SKM-1 treated with dmso at 0.1 percent for 144 hours (cell line): ENCODE results near the gene LHX2.

Experiments used
- DNase-seq: peaks from one replicate; lab custom pipeline; 2025; ENCODE audit not compliant: unreplicated experiment; lab: John Stamatoyannopoulos, UW

Gene LHX2

DNA sequence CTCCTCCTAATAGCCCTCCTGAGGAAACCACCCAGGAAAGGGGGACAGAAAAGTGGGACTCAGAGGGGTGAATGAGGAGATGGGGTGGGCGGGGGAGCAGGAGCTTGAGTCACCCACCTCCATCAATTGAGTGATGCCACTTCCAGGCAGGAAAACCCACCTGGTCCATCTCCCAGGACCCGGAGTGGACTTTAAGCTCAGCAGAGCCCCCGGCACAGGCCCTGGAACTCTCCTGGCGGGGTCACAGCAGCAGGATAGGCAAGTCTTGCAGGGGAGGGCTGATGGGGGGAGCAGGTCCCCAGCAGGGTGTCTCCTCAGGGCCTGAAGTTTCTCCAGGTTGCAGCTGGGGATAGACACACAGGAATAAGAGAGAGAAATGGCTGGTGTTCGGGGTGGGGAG lies 40.8 kb downstream of the LHX2 start:
- no peak for DNase-seq

DNA sequence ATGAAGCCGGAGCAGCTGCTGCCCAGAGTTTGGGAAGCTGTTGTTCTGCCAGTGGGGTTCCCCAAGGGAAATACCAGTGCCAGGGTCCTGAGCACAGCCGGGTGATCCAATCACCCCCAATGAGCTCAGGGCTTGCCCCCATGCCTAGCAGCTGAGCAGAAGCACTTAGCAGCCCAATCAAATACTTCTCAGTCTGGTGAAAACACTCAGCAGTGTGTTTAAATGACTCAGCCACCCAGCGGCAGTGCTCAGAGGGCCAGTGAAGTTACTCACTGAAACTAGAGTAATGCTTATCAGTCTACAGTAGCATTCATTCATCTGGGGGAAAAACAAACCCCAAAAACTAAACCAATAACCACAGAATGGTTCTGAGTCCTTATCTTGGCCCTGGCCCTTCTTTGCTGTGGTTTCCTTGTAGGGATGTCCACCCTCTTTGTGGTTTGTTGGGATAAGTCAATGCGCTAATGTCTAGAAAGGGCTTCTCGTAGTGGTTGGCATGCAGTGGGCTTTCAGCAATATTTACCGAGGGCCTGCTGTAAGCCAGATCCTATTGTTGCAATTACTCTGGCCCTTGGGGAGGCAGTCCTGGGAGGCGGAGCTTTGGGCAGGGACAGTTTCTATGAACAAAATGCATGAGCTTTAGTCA lies 43.1 kb downstream of the LHX2 start:
- DNase-seq: no peak

DNA sequence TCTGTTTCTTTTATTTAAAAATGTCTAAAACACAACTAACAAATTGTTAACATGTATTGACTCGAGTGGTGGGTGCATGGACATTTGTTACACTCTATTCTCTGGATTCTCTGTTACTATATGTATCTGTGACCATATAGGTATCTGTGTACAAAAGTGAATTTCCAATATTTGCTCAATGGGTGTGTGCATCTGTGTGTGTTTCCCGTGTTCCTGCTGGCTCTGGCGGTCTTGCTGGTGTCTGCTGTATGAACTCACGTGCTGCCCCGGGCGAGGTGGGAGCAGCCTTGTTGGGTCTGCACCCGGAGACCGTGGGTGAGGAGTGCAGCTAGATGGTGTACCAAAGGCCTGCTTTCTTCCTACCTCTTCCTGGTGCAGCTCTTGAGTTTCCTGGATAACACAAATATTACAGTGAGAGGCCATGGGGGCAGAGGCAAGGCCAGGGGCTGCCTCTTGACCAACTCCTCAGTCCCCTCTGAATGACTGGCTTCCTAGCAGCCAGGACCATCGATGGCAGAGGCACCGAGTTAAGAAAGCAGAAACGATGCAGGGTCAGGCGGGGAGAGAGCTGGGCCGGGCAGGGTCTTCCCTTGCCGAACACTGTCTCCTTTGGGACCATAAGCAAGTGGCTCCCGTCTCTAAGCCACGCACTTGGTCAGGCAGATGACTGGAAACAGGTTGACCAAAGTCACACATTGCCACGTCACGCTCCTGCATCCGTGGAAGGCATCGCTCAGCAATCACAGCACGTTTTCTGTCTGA lies 49.5 kb downstream of the LHX2 start:
- no peak for DNase-seq

DNA sequence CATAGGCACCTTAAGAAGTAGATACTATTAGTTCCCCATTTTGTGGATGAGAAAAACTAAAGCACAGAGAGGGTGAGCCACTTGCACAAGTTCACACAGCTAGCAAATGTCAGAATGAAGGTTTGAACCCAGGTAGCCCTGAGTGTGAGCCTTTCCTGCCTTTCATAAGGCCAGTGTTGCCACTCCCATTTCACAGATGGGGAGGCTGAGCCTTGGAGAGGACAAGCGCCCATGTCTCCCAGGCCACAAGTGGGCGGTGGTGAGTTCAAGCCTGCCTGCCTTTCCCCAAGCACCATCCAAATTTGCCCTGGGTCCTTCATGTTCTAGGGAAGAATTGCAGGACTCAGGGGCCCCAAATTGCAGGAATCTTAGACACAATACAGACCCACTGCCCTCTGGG lies 50.6 kb downstream of the LHX2 start:
- no peak for DNase-seq

DNA sequence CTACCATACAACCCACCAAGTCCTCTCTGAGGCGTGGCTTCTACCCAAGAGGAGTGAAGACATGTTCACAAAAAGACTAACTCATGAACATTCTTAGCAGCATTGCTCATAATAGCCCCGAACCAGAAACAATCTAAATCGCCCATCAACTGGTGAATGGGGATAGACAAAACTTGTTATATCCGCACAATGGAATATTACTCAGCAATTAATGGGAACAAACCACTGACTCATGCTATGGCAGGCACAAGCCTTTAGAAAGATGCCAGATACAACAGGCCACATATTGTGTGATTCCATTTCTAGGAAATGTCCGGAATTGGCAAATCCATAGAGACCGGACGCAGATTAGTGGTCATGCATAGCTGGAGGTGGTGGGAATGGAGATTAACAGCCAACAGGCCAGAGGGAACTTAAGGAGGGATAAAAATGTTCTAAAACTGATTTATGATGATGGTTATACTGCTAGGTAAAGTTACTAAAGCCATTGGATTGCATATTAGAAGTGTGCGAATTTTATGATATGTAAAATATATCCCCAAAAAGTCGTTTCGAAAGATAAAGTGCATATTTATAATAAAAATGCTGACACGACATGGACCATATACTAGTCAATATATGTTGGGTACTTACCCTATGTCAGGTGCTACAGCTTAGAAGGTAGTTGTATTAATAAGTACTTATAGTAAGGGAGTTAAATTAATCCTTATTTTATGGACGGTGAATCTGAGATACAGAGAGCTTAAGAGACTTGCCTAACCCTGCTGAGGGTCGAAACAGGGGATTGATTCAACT lies 55.4 kb downstream of the LHX2 start:
- no peak for DNase-seq

DNA sequence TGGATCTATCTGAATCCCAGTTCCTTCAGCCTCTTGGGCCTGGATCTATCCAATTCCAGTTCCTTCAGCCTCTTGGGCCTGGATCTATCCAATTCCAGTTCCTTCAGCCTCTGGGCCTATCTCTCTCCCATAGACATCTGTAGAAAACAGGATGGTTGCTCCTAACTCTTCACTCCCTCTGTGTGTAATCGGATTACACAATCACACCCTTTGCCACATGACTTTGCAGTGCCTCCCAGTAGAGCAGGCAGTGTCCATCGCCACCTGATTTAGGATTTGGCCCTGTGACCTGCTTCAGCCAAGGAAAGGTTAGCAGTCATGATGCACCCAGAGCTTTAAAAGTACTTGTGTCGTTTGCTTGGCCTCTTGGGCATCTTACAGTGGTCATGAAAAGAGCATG lies 56.7 kb downstream of the LHX2 start:
- no peak for DNase-seq

DNA sequence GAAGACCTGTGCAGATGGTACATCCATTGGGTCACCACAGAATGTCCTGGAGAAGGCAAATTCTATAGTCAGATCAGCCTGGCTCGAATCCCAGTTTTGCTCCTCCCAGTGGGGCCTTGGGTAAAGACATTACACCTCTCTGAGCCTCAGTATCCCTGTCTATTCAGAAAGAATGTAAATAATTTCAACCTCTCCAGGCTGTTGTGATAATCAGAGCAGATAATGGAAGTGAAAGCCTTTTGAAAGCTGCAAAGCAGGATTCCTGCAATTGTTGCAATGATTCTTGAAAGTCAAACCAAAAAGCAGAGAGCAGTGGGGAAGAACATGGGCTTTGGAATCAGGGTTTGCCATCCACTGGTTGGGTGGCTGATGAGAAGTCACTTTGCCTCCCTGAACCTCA lies 63.2 kb downstream of the LHX2 start:
- no peak for DNase-seq

DNA sequence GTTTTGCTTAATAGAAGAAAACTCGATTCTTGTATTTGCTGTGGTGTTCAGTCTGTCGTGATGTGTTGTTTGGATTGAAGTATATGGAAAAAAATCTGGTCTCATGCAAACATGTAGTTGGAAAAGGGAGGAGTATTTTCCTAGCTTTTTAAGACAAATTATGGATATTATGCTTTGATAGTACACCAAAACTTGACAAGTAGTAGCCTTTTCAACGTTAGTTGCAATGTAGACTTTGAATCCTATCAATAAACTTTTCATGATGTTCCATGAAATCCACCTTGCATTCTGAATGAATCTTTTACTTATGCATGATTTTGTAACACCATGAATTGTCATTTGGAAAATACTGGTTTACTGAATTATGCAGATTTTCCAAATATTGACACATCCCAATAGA lies 64.2 kb downstream of the LHX2 start:
- no peak for DNase-seq

DNA sequence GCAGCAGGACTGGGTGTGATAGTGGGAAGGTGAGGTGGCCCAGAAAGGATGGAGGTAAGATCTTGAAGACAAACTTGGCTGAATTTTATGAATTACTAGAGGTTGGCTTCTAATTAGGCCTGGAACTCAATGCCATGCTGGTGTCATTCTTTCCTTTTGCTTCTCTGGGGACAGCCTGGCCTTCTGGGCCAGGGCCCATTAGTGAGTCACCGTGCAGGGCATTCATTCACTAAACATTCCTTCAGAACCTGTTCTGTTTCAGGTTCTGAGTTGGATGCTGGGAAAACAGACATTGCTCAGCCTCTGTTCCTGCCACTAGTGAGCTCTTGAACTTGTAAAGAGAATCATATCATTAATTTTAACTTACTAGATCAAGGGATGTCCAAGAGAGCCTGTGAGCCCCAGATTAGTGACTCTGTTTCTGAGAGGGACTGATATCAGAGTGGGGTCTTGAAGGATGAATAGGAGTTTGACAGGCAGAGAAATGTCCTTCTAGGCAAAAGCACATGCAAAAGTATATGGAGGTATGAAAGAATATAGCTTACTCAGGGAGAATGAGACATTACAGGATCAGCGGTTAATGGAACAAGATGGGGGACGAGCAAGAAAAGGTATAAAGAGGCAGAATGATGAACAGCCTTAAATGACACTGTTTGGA lies 66.5 kb downstream of the LHX2 start:
- no peak for DNase-seq

DNA sequence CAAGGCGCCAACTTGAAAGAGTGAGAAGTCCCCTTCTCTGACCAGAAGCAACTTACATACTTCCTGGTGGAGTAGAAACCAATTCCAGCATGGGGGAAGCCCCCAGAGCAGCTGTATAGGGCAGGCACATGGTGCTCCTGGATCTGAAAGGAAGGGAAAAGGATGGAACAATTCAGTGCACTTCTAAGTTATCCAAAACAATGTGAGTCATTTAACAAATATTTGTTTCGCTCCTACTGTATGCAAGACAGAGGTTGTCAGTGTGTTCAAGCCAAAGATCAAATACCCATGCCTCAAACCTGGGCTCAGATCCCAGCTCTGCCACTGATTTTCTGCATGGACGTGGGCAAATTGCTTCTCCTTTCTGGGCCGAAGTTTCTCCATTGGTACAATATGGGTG lies 67.1 kb downstream of the LHX2 start:
- no peak for DNase-seq

DNA sequence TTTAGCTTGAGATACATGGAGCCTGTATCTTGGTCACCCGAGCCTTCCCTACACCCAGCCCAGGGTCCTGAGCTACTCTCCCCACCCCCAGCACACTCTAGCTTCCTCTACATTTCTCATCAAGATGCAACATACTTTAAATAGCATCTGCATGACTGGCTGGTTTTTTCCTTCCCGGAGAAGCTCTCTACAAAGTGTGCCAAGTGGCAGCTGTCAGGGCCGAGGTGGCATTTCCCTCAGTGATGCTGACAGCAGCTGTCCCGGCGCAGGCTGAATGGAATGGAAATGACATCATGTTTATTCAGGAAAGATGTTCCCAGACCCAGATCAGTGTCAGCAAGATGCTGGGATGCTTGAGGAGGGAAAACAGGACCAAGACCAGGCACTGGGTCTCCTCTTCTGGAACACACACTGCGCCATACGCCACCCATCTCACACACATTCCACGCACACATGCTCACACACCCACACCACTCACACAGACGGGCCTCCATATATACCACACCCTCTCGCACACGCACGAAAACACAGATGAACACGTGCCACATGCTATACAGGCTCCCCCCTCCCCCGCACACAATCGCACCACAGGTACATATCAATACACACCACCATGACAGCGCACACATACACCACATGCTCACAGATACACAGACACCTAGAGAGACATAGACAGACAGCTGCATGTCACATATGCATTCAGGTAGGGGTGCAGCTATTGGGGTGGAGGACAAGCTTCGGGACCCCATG lies 67.8 kb downstream of the LHX2 start:
- DNase-seq: no peak

DNA sequence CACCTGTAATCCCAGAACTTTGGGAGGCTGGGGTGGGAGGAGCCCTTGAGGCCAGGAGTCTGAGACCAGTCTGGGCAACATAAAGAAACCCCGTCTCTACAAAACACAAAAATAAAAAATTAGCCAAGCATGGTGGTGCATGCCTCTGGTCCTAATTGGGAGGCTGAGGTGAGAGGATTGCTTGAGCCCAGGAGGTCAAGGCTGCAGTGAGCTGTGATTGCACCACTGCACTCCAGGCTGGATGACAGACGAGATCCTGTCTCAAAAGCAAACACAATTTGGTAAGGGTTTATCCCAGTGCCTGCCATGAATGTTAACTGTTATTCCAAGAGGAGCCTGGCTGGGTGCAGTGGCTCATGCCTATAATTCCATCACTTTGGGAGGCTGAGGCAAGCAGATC lies 71.1 kb downstream of the LHX2 start:
- no peak for DNase-seq
